Stimulated activated CD4-positive, alpha-beta T cell treated with anti-CD3 and anti-CD28 coated beads, Interleukin-4, amount 100 ng/mL, for 4 hours (primary cell): ENCODE data around the gene LTBP1.
"Not testable (repeated sequence)": the region's sequence is repeated elsewhere in the genome, so short reads cannot be mapped to it uniquely, and the experiment has no call there.

ENCODE experiments used
- DNase-seq, 2 experiments: peaks; one replicate each; pipeline ENCODE4 v3.0.0-alpha.2; 2020

The LTBP1 gene

DNA sequence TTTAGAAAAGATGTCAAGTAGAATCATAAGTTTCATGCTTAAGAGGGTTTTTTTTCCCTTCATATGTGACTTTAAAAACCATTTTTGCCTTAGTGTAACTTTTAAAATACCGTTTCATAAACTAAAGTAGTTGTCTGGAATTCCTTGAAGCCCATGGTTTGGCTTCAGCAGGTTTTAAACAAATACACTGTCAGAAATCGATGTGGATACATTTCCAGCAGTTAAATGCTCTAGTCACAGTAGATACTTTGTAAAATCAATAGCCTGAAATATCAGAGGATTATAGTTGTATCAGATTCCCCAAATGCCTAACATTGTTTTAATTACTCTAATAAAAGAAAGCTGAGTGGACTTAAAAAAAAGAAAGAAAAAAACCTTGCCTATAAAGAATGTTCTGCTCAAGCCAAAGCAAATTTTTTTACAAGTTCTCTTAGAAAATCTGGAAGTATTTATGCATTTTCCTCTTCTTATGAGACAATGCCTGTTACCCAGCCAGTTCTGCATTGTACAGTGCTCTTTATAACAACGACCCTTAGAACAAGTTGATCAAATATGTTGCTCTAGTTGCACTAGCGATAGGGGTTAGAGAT is 260.5 kb downstream of the LTBP1 start:
- DNase-seq: no peak

DNA sequence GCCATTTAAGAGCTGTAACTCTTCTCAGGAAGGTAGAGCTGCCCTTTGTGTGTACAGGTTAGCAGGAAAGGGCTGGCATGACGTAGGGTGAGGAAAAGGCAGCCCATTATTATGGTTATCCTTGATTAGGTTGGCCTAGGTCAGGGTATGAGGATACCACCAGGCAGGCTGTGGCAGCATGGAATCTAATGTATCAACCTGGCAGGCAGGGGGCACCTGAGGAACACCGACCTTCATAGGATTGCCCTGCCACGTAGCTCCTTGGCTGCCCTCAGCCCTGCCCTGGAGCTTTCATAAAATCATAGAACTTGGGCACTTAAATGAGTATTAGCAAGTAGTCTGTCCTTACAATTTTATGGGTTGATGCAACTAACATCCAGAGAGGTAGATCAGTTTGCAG is 261.6 kb downstream of the LTBP1 start:
- DNase-seq: no peak

DNA sequence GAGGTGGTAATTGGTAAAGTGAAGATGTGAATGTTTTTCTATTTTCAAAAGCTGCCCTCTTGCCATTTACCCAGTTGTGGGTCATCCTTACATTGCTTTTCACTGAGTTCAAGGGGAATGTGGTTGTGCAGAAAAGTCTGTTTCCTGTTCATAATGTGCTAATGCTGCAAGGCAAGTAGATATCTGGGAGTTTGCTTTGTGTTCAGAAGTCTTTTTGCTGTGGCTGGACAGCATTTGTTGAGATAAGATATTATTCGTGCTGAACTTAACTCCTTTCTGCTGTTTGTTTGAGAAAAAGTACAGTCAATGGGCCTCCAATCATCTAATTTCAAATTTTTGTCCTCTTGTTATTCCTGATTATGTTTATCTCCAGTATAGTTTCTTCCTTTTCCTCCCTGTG is 263.2 kb downstream of the LTBP1 start:
- DNase-seq: no peak

DNA sequence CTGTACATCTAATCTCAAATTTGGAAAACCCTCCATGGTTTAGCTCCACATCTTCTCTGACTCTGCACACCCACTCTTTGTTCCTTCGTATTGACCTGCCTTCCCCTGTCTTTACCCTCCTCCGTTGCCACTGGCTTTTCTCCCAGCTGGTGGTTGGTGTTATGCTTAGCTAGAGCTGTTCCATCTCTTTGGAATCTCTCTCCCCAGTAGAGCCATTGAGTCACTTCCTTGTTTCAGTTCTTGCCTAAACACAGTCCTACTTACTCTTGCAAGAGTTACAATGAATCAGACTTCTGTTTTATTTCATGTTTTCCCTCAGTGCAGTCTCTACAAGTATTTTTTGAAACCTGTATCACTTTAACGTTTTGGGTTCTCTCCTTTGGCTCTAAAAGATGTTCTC is 263.9 kb downstream of the LTBP1 start:
- no peak for DNase-seq

DNA sequence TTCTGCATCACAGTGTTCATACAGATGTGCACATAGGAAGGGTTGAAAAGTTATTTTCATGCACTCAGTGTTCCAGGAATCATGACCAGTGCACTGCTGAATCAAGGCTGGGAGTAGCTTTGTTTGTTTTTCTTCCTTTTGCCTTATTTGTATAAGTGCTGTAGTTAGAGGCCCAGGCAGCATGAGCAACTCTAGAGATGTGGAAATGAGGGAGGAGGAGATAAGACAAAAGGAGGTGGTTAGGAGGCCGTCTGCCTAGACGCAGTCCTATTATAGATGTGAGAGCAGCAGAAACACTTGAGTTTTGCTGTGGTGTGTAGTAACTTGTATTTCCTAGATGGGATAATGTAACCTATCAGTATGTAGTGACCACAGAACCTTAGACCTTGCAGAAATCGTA is 265.4 kb downstream of the LTBP1 start:
- DNase-seq: no peak

DNA sequence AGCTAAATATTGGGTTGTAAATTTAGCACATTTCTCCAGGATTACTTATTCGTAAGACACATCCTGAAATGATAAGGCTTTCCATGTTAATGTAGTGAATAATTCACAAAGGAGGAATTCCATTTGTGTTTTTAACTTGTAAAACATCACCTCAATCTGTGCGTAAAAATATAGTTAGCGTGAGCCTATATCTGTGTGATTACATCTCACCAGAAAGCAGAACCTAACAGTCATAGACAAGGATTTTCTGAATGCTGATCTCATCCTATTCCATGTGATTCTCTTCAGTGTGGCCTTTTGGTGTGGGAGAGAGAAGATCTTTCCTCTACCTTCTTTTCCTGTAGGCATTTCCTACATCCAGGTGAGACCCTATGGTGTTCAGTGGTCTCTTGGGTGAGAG is 266.5 kb downstream of the LTBP1 start:
- no peak for DNase-seq

DNA sequence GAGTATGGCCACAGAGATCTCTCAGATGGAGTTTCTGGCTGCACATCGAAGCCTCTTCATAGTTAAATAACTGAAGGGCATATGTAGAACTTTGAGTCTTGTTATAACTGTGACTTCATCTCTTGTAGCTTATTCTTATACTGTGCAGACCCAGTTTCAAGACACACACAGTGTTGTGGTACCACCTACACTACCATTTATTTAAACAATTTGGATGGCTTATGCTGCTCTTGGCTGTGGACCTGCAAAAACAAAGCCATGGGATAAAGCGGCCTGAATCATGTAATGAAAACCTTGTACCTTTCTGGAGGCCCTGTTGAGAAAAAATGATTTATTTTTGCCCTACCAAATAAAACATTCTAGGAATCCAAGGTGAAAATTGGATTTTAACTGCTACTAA is 266.9 kb downstream of the LTBP1 start:
- DNase-seq: no peak

DNA sequence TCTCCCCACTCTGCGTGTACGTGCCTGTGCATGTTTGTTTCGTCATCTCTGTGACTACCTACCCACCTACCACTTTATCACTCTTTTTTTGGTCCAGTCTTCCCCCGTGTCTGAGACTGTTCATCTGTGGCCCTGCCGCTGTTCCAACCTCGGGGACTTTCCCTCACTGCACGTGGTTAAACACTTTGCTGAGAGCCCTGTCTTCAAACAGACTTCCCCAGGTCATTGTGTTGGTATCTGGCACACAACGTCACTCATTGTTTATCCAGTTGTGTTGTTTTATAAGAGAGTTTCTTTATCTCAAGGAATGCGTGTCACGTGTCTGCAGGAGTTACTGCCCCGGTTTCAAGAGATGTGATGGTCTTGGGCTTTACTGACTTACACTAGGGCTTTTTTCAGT is 267.7 kb downstream of the LTBP1 start:
- no peak for DNase-seq

DNA sequence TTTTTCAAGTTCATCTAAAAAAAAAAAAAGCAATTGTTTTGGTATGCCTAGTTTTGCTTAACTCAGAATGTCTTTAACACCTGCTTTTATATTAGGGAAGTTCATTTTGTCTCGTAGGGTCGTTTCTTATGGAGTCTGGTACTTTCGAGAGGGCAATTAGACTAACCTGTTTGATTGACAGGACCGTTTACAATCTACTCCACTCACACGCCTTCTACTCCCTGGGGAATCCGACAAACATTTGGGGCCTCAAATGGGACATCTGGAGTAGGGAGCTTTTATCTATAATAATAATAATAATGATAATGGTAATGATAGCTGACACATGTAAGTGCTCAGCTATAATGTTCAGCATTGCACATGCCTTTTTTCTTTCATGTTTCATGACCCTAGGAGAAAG is 268.1 kb downstream of the LTBP1 start:
- DNase-seq: no peak

DNA sequence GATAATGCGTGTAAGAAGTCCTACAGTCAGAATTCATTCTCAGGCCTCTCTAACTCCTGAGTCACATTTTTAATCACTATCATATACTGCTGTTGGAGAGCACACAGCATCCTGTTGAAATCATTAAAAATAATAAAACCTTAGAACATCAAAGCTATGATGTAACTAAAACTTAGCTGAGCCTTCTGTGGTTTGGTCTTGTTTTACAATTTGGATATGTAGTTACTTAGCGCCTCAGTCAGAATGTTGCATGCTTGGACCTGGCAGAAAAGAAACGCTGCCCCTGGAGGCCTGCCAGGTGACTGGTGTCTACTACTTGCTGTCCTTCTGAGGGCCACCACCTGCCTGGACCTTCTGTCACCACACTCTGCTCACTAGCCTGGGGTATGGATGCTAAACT is 268.5 kb downstream of the LTBP1 start:
- DNase-seq: no peak

DNA sequence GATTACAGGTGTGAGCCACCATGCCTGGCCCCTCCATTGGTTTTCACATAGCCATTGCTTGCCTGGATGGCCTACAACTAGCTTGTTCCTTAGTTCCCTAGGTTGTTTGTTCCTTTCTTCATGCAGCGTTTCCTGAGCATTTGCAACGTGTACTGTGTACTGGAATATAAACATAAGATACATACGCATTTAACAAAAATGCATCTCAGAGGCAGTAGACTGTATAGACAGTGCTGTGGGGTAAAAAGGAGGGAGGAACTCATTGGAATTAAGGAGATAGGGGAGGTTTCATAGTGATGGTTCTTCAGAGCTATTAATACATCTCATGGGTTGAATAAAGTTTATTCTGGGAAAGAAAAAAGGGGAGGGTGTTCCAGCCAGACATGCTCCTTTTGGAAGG is 269.2 kb downstream of the LTBP1 start:
- no peak for DNase-seq

DNA sequence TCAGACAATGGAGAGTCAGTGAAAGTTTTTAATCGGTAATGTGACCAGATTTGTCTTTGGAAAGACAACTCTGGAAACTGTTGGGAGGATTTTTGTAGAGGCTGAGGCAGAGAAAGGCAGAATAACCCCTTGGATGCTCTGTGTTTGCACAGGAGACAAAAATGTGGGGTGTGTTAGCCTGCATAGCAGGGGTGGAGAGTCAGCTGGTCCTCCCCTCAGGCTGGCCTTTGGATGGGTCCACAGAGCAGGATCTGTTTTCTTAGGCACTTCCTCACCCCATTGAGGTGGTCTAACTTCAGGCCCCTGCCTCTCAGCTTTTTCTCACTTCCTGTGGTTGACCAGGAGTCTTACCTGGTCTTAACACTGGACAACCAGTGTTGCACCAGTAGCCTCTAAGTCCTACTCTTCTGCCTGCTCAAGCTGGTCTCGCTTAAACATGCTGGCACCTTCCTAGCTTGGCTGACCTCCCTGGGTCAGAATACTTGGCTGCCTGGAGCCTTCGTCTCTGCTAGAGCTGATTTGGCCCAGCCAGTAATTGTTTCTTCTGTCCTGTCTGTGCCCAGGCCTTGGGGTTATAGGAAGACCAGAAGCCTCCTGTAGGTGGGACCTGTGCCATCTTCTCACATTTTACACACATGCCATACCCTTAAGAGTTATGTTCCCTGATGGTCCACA is 269.9 kb downstream of the LTBP1 start:
- no peak for DNase-seq

DNA sequence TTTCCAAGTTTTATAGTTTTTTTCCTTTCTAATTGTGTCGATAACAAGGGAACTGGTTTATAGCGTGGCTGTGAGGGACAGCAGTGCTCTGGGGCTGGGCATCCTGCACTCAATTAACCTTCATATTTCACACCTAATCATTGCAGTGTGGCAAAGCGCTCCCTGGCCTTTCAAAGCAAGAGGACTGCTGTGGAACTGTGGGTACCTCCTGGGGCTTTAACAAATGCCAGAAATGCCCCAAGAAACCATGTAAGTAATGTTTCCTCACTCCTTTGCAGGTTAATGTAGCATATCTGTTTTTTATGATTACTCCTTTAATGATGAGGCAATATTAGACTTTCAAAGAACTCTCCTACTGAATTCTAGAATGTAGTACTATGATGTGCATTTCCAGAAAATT is 270.7 kb downstream of the LTBP1 start:
- no peak for DNase-seq

DNA sequence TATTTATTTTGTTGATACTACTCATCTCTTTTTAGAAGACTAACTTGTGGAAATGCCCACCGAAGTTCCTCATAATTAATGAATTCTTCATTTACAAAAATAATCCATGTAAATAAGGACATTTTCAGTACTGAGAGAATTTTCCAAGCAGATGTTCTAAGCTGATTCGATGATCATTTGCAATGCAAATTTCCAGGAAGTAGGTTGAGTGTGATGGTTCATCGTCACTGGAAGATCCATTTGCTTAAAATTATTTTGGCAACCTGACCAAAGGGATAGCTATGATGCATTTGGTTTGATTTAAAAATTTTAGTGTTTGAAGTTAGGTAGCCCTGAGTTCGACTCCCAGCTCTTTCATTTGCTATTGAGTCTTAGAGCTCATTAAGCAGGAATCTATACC is 272.4 kb downstream of the LTBP1 start:
- no peak for DNase-seq

DNA sequence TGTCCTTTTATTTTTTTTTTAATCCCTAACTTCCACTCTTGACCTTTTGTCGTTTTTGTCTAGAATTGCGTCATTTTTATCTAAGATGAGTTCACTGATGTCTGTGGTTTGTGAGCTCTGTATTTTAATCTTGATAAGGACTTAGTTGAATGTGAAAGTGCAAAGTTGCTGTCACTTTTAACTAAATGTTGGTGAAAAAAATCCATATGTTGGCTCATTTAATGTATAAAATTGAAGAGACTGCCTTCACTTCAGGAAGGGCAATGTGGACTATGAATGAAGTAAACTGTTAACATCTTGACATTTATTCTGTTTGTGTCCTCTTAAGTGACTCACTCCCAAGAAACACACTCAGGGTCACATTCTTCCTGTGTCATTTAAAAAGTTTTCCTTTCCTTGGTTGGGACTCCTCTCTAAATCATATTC is 273.1 kb downstream of the LTBP1 start:
- no peak for DNase-seq

DNA sequence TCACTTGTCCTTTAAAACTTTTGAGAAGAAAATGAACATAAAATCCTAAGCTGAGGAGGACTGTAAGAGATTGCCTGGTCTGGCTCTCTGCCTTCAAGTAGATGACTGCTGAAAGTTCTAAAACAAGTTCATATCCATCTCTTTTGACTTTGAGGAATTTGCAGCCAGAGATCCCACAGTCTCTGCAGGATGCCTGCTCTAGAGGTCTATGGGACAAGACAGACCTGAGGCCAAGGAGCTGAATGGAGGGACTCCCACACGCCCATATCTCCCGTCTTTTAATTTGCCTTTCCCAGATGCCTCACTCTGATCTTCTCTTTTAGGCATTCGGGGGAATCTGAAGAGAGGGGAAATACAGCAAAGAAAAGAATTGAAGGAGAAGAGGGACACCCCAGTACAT is 273.8 kb downstream of the LTBP1 start:
- DNase-seq: no peak

DNA sequence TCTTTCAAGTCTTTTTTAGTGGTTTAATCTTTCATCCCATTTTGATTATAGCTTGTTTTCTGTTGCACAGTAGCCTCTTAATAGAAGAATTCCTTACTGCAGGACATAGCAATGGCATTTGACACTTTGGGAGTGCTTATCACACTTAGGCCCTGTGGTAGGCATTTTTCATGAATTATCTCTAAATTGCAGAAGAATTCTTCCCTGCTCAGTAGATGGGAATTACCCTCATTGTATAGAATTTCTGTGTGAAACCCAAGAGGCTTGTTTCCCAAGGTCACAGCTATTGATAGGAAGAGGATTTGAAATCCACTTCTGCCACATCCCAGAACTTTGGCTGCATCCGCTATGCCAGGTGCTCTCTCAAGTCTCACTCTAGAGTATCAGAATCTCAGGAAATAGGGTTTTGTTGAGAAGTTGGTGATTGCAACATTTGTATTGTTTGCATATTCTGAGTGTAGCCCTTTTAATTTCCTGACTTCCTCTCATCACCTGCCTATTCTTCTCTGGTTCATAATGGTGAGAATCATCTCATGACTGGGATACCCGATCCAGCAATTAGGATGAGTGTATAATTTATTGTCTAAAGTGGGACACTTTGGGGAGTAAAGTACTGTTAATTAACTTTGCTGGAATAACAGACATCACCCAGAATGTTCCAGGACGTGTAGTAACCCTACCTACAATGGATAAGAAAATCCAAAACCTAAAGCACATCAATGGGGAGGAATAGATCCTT is 274.5 kb downstream of the LTBP1 start:
- no peak for DNase-seq

DNA sequence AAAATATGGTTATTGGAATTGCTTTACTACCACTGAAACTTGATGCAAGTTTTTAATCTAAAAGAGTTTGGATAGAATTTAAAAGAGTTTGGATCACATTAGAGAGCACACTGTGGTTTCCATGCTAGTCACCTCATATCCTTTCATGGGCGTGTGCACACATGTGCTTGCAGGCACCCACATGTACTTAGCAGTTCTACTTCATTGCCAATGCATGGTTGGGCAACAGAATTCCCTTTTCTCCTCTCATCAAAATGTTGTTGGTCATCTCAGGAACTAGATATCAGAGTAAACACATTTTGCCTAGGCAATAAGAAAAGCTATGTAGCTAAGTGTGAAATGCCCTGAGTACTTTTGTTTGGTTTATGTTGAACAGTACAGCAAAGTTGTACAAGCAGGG is 275.6 kb downstream of the LTBP1 start:
- DNase-seq: no peak

DNA sequence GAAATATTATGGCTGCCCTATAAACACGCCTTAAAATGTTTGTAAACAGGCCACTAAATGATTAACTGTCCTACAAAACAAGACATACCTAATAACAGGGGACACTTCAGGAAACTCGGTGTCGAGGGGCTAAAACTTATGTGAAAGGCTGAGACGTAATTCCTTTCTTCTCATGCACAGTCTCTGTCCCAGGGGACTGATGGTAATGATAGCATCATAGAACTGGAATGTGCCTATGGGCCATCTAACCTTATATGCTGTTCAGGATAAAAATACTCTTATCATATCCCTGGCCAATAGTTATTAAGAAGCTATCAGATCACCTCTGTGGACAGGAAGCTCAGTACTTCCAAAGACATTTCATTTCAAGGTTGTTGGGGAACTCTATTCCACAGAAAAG is 277.1 kb downstream of the LTBP1 start:
- no peak for DNase-seq

DNA sequence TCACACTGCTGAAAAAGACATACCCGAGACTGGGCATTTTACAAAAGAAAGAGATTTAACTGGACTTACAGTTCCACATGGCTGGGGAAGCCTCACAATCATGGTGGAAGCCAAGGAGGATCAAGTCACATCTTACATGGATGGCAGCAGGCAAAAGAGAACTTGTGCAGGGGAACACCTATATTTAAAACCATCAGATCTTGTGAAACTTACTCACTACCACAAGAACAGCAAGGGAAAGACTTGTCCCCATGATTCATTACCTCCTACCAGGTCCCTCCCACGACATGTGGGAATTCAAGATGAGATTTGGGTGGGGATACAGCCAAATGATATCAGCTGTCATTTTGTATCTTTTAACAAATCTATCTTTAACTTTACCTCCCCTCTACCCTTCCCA is 278.6 kb downstream of the LTBP1 start:
- DNase-seq: no peak

DNA sequence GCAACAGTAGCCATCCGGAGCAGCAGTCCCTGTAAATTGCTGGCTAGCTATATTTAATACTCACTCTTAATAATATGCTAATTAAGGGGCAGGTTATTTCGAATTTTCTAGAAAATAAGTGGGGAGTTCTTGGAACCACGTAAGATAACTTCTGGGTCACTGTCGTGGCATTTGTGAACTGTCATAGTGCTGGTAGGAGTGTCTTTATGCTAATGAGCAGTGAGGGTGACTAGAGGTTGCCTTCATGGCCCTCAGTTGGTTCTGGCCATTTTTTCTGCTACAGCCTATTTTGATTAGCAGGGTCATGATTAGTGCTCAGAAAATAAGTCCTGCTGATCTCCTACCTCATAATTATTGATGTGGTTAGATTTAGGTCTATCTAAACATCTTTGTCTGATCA is 279.8 kb downstream of the LTBP1 start:
- DNase-seq: no peak

DNA sequence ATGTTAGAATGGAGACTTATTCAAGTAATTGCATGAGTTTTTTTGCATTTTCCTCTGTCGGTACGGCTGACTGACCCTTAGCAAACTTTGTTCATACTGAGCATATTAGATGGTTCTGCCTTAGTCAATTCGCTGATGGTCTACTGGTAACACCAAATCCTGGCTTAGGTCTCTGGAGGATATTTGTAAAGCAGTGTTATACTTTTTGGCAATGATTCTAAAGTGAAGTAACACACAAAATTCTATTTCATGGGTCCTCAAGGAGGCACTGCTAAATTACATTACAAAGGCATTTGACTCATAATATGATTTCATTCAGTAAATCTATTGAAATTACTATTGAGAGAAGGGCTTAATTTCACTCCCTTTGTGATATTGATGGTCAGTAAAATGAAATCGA is 282.9 kb downstream of the LTBP1 start:
- no peak for DNase-seq

DNA sequence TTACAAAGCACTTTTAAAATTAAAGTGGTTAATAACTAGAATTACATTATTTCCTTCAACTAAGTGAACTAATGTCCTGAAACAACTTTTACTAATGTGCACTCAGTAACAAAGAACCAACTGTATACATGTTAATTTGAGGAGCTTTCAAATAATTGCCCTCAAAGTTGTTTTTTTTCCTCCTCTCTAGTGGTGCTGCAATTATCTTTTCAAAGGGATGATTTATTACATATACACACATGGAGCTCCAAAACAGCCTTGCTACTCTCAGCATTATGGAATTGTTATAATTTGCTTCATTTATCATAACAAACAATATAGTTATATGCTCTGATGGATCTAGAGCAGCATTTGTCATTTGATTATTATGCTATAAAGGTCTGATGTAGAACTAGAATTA is 283.4 kb downstream of the LTBP1 start:
- no peak for DNase-seq

DNA sequence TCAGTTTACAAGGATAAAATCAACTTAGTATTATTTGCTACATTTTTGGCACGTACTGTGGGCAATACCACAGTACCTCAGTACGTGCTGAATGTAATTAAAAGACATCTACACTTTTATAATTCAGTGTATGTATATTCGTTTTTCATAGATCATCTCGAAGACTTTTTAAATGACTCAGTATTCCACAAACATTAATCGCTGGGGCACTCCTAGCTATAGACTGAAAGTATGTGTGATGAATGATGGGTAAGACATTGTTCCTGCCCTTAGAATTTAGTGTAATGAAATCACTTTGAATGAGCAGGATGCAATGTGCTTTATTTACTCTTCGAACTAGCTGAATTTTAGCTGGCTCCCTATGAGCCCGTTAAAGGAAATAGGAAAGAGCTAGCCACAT is 284.1 kb downstream of the LTBP1 start:
- DNase-seq: no peak

DNA sequence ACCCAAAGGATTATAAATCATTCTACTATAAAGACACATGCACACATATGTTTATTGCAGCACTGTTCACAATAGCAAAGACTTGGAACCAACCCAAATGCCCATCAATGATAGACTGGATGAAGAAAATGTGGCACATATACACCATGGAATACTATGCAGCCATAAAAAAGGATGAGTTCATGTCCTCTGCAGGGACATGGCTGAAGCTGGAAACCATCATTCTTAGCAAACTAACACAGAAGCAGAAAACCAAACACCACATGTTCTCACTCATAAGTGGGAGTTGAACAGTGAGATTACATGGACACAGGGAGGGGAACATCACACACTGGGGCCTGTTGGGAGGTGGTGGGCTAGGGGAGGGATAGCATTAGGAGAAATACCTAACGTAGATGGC is 288.8 kb downstream of the LTBP1 start:
- not testable (repeated sequence) for DNase-seq
